T-helper 1 cell treated with Interleukin-12 subunit alpha and Interleukin-12 subunit beta and Interleukin-4 antibody, amounts not matched to agents 30 μg/mL and 1 μg/mL, for 36 hours (primary cell): Measurements from ENCODE around the gene TTC38.
"Not testable (repeated sequence)": the region's sequence is repeated elsewhere in the genome, so short reads cannot be mapped to it uniquely, and the experiment has no call there.

ENCODE experiments used
- H3K27ac Mint-ChIP-seq: one replicate; pipeline ENCODE4 v1.8.0; 2021; ENCODE audit warnings: mild to moderate bottlenecking, mixed read lengths
- H3K27me3 Mint-ChIP-seq: one replicate; pipeline ENCODE4 v1.8.0; 2021; ENCODE audit warnings: low read depth, mixed read lengths
- H3K36me3 Mint-ChIP-seq: one replicate; pipeline ENCODE4 v1.8.0; 2021; ENCODE audit warnings: low read depth, mixed read lengths
- H3K4me1 Mint-ChIP-seq: one replicate; pipeline ENCODE4 v1.8.0; 2021; ENCODE audit warnings: low read depth, mixed read lengths
- H3K4me3 Mint-ChIP-seq: one replicate; pipeline ENCODE4 v1.8.0; 2021; ENCODE audit warnings: mild to moderate bottlenecking, moderate library complexity, mixed read lengths
- H3K9me3 Mint-ChIP-seq: one replicate; pipeline ENCODE4 v1.8.0; 2021; ENCODE audit warnings: mixed read lengths

TTC38 gene

GRCh38 chr22:46256358-46256958, 11.3 kb upstream of the TTC38 start:
- no peaks in the 10 kb centered on the region for H3K9me3 Mint-ChIP-seq
- no peak overlapping the region for H3K4me3 Mint-ChIP-seq
- H3K36me3 Mint-ChIP-seq = peaks cover 7% of the 10 kb centered on the region
- H3K27ac Mint-ChIP-seq = no peak overlapping the region
- H3K27me3 Mint-ChIP-seq = peaks cover 53% of the 10 kb centered on the region
- H3K4me1 Mint-ChIP-seq = peaks cover 15% of the 10 kb centered on the region

DNA sequence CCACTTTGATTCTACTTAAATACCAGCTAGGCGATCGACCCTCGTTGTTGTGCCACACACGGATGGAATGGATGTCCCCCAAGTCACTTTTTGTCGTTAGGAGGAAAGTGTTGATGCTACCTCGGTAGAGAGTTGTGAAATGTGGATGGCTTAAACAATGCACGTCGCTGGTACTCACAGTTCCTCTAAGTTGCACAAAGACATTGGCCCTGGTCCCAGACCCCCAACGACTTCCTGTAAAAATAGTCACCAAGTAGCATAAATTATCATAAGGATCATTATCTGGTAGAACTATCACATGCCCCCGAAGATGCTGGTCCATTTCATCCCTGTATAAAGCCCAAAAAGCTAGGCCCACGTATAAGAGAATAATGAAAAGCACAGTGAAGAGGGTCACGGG, 8.4 kb upstream of the TTC38 start:
- H3K4me3 Mint-ChIP-seq = no peak overlapping the region
- peaks cover under 1% of the 10 kb centered on the region for H3K4me1 Mint-ChIP-seq
- peaks cover 5% of the 10 kb centered on the region for H3K36me3 Mint-ChIP-seq
- no peaks in the 10 kb centered on the region for H3K9me3 Mint-ChIP-seq
- peaks cover 76% of the 10 kb centered on the region for H3K27me3 Mint-ChIP-seq
- H3K27ac Mint-ChIP-seq = no peak overlapping the region

- Mint-ChIP-seq H3K4me1 (no peaks in the 10 kb centered on the region), H3K4me3 (no peak overlapping the region), H3K27ac (no peak overlapping the region), H3K36me3 (peaks cover 2% of the 10 kb centered on the region), H3K9me3 (no peaks in the 10 kb centered on the region), H3K27me3 (peaks cover 80% of the 10 kb centered on the region)
These were observed 7.8 kb upstream of the TTC38 start for GRCh38 chr22:46260038-46260437.

- H3K36me3 Mint-ChIP-seq = peaks cover 9% of the 10 kb centered on the region
- peaks cover 85% of the 10 kb centered on the region for H3K27me3 Mint-ChIP-seq
- peaks cover 13% of the 10 kb centered on the region for H3K9me3 Mint-ChIP-seq
- H3K4me1 Mint-ChIP-seq = peaks cover 3% of the 10 kb centered on the region
- no peak overlapping the region for H3K27ac Mint-ChIP-seq
- no peak overlapping the region for H3K4me3 Mint-ChIP-seq
These were observed 5.2 kb upstream of the TTC38 start for GRCh38 chr22:46262449-46263215.

GRCh38 chr22:46263216-46263590, 4.6 kb upstream of the TTC38 start, which contains the start of gene PKDREJ:
Gene PKDREJ, minus strand, starts transcription at chr22:46263343. Its CDS starts 21 bp downstream, at chr22:46263322.
- peaks cover 13% of the 10 kb centered on the region for H3K9me3 Mint-ChIP-seq
- peaks cover 79% of the 10 kb centered on the region for H3K27me3 Mint-ChIP-seq
- H3K4me3 Mint-ChIP-seq = peak within 1 kb of the TSS; percentile 62
- peaks cover 9% of the 10 kb centered on the region for H3K36me3 Mint-ChIP-seq
- H3K27ac Mint-ChIP-seq = no peak within 1 kb of the TSS
- peaks cover 4% of the 10 kb centered on the region for H3K4me1 Mint-ChIP-seq

GRCh38 chr22:46264520-46264919, 3.3 kb upstream of the TTC38 start:
- H3K4me1 Mint-ChIP-seq, H3K36me3 Mint-ChIP-seq, H3K4me3 Mint-ChIP-seq, H3K27ac Mint-ChIP-seq: not testable (repeated sequence)
- Mint-ChIP-seq H3K27me3 (peaks cover 66% of the 10 kb centered on the region), H3K9me3 (peaks cover 13% of the 10 kb centered on the region)

GRCh38 chr22:46265627-46266026, 2.2 kb upstream of the TTC38 start:
- Mint-ChIP-seq H3K4me1 (peaks cover 10% of the 10 kb centered on the region), H3K27me3 (peaks cover 55% of the 10 kb centered on the region), H3K36me3 (peaks cover 11% of the 10 kb centered on the region), H3K9me3 (peaks cover 13% of the 10 kb centered on the region)
- H3K27ac Mint-ChIP-seq, H3K4me3 Mint-ChIP-seq: not testable (repeated sequence)

DNA sequence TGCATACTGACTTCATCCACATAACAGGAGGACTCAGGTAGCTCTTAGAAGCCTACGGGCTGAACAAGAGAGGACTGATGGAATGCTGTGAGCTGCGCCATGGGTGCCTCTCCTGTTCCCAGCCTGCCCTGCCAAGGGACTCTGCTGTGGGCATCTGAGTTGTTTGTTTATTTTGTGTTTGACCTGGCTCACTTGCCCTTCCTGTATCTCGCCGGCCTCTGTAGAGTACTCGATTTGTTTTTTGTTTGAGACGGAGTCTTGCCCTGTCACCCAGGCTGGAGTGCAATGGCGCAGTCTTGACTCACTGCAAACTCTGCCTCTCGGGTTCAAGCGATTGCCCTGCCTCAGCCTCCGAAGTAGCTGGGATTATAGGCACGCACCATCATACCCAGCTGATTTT, 1.8 kb downstream of the TTC38 start:
- Mint-ChIP-seq H3K4me3 (peak overlapping the region; percentile 81), H3K27me3 (peaks cover 22% of the 10 kb centered on the region), H3K27ac (no peak overlapping the region), H3K9me3 (peaks cover 13% of the 10 kb centered on the region), H3K4me1 (peaks cover 10% of the 10 kb centered on the region), H3K36me3 (peaks cover 14% of the 10 kb centered on the region)

- Mint-ChIP-seq H3K27ac (no peak overlapping the region), H3K27me3 (peaks cover 3% of the 10 kb centered on the region), H3K4me1 (peaks cover 10% of the 10 kb centered on the region), H3K4me3 (no peak overlapping the region), H3K36me3 (peaks cover 25% of the 10 kb centered on the region), H3K9me3 (peaks cover 5% of the 10 kb centered on the region)
These were observed 4.4 kb downstream of the TTC38 start for GRCh38 chr22:46272196-46272595.

GRCh38 chr22:46272762-46273431, 5.1 kb downstream of the TTC38 start:
- Mint-ChIP-seq H3K27ac (no peak overlapping the region), H3K9me3 (peaks cover 5% of the 10 kb centered on the region), H3K36me3 (peaks cover 26% of the 10 kb centered on the region), H3K4me3 (no peak overlapping the region), H3K4me1 (peaks cover 7% of the 10 kb centered on the region), H3K27me3 (no peaks in the 10 kb centered on the region)

GRCh38 chr22:46273432-46274148, 5.8 kb downstream of the TTC38 start:
- no peak overlapping the region for H3K27ac Mint-ChIP-seq
- peaks cover 4% of the 10 kb centered on the region for H3K4me1 Mint-ChIP-seq
- H3K27me3 Mint-ChIP-seq = no peaks in the 10 kb centered on the region
- H3K9me3 Mint-ChIP-seq = peaks cover 5% of the 10 kb centered on the region
- H3K36me3 Mint-ChIP-seq = peaks cover 27% of the 10 kb centered on the region
- H3K4me3 Mint-ChIP-seq = no peak overlapping the region

GRCh38 chr22:46274381-46274780, 6.6 kb downstream of the TTC38 start:
- Mint-ChIP-seq H3K27me3 (no peaks in the 10 kb centered on the region), H3K27ac (no peak overlapping the region)

GRCh38 chr22:46275455-46276122, 7.8 kb downstream of the TTC38 start:
- no peaks in the 10 kb centered on the region for H3K27me3 Mint-ChIP-seq
- no peak overlapping the region for H3K27ac Mint-ChIP-seq

More at GRCh38 chr22:46274381-46274780, 6.6 kb downstream of the TTC38 start:
- H3K9me3 Mint-ChIP-seq = peaks cover 5% of the 10 kb centered on the region
- peaks cover 27% of the 10 kb centered on the region for H3K36me3 Mint-ChIP-seq
- no peak overlapping the region for H3K4me3 Mint-ChIP-seq
- peaks cover 2% of the 10 kb centered on the region for H3K4me1 Mint-ChIP-seq

GRCh38 chr22:46276563-46276962, 8.8 kb downstream of the TTC38 start:
- H3K4me3 Mint-ChIP-seq = no peak overlapping the region
- H3K4me1 Mint-ChIP-seq = no peaks in the 10 kb centered on the region
- peaks cover 5% of the 10 kb centered on the region for H3K9me3 Mint-ChIP-seq
- H3K27me3 Mint-ChIP-seq = no peaks in the 10 kb centered on the region
- no peak overlapping the region for H3K27ac Mint-ChIP-seq
- H3K36me3 Mint-ChIP-seq = peaks cover 25% of the 10 kb centered on the region

More at GRCh38 chr22:46275455-46276122, 7.8 kb downstream of the TTC38 start:
- H3K4me3 Mint-ChIP-seq = no peak overlapping the region
- H3K9me3 Mint-ChIP-seq = peaks cover 5% of the 10 kb centered on the region
- H3K4me1 Mint-ChIP-seq = no peaks in the 10 kb centered on the region
- H3K36me3 Mint-ChIP-seq = peaks cover 25% of the 10 kb centered on the region
